Measurements from ENCODE around the gene CPA3. TPM values are rescaled to one million over a fixed set of nuclear protein-coding genes. Genes with fewer than 3 reads are reported as not detected.

CPA3 gene
- total and polyA plus RNA-seq, 2 of the 13 experiments (the other 11 are each of a cell fraction or from before 2014, with no cell fraction given) = not detected

DNA sequence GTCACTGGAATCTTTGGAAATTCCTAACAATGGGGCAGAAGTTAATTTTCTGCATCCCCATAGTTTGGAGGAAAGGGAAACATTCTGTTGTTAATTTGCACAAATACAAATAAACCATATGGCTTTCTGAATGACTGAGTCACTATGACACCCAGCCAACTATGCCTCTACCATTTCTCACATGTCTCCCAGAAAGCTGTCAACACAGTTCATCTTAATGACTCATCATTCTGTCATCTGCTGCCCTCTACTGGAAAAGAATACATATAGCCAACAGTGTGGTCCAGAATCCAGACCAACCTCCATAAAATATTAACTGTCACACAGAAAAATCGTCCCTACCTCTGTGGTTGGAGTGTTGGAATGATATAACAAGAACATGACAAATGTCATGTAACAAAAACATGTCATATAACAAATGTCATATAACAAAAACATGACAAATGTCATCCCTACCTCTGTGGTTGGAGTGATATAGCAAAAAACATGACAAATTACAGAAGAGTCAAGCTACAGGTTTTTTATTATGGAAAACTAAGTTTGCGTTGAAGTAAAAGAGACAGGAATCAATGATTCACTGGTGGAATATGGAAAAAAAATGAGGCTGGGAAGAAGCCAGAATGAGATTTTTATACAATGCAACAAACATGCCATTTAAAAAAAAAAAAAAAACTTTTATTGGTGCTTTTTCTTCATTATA lies 78.6 kb downstream of the CPA3 start (continued):
- peak; percentile 67 for TF ChIP-seq SMC3 (IDR thresholded peaks at IDR 0.05; ENCODE audit: low read length)
- no peak for TF ChIP-seq HNRNPH1 (optimal IDR thresholded peaks at IDR 0.05; ENCODE audit: low read depth, low read length)
- TF ChIP-seq PLSCR1 (CRISPR knock-in tag; IDR thresholded peaks at IDR 0.05; ENCODE audit: borderline replicate concordance) = no peak
- TF ChIP-seq, protein P1, sequence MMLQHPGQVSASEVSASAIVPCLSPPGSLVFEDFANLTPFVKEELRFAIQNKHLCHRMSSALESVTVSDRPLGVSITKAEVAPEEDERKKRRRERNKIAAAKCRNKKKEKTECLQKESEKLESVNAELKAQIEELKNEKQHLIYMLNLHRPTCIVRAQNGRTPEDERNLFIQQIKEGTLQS (CRISPR knock-in tag; IDR thresholded peaks at IDR 0.05) = peak; percentile 69
- TF ChIP-seq, protein P2, sequence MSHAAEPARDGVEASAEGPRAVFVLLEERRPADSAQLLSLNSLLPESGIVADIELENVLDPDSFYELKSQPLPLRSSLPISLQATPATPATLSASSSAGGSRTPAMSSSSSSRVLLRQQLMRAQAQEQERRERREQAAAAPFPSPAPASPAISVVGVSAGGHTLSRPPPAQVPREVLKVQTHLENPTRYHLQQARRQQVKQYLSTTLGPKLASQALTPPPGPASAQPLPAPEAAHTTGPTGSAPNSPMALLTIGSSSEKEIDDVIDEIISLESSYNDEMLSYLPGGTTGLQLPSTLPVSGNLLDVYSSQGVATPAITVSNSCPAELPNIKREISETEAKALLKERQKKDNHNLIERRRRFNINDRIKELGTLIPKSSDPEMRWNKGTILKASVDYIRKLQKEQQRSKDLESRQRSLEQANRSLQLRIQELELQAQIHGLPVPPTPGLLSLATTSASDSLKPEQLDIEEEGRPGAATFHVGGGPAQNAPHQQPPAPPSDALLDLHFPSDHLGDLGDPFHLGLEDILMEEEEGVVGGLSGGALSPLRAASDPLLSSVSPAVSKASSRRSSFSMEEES (CRISPR knock-in tag; IDR thresholded peaks at IDR 0.05) = no peak
- TF ChIP-seq, protein P3, sequence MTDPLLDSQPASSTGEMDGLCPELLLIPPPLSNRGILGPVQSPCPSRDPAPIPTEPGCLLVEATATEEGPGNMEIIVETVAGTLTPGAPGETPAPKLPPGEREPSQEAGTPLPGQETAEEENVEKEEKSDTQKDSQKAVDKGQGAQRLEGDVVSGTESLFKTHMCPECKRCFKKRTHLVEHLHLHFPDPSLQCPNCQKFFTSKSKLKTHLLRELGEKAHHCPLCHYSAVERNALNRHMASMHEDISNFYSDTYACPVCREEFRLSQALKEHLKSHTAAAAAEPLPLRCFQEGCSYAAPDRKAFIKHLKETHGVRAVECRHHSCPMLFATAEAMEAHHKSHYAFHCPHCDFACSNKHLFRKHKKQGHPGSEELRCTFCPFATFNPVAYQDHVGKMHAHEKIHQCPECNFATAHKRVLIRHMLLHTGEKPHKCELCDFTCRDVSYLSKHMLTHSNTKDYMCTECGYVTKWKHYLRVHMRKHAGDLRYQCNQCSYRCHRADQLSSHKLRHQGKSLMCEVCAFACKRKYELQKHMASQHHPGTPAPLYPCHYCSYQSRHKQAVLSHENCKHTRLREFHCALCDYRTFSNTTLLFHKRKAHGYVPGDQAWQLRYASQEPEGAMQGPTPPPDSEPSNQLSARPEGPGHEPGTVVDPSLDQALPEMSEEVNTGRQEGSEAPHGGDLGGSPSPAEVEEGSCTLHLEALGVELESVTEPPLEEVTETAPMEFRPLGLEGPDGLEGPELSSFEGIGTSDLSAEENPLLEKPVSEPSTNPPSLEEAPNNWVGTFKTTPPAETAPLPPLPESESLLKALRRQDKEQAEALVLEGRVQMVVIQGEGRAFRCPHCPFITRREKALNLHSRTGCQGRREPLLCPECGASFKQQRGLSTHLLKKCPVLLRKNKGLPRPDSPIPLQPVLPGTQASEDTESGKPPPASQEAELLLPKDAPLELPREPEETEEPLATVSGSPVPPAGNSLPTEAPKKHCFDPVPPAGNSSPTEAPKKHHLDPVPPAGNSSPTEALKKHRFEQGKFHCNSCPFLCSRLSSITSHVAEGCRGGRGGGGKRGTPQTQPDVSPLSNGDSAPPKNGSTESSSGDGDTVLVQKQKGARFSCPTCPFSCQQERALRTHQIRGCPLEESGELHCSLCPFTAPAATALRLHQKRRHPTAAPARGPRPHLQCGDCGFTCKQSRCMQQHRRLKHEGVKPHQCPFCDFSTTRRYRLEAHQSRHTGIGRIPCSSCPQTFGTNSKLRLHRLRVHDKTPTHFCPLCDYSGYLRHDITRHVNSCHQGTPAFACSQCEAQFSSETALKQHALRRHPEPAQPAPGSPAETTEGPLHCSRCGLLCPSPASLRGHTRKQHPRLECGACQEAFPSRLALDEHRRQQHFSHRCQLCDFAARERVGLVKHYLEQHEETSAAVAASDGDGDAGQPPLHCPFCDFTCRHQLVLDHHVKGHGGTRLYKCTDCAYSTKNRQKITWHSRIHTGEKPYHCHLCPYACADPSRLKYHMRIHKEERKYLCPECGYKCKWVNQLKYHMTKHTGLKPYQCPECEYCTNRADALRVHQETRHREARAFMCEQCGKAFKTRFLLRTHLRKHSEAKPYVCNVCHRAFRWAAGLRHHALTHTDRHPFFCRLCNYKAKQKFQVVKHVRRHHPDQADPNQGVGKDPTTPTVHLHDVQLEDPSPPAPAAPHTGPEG (CRISPR knock-in tag; IDR thresholded peaks at IDR 0.05) = no peak
- no peak for TF ChIP-seq KAT7 (CRISPR knock-in tag; IDR thresholded peaks at IDR 0.05; ENCODE audit: borderline replicate concordance)
- TF ChIP-seq KLF9 (CRISPR knock-in tag; IDR thresholded peaks at IDR 0.05; ENCODE audit: low read depth) = no peak
- no peak for TF ChIP-seq ZNF572 (CRISPR knock-in tag; IDR thresholded peaks at IDR 0.05)
- TF ChIP-seq IRF2 (CRISPR knock-in tag; IDR thresholded peaks at IDR 0.05) = 0 out of 2 replicates have a peak, but pooled peaks have one; percentile 37
- no peak for TF ChIP-seq SIN3B (IDR thresholded peaks at IDR 0.05; ENCODE audit: low read length)
- TF ChIP-seq ZFP36L1 (CRISPR knock-in tag; IDR thresholded peaks at IDR 0.05) = no peak
- TF ChIP-seq, protein P4, sequence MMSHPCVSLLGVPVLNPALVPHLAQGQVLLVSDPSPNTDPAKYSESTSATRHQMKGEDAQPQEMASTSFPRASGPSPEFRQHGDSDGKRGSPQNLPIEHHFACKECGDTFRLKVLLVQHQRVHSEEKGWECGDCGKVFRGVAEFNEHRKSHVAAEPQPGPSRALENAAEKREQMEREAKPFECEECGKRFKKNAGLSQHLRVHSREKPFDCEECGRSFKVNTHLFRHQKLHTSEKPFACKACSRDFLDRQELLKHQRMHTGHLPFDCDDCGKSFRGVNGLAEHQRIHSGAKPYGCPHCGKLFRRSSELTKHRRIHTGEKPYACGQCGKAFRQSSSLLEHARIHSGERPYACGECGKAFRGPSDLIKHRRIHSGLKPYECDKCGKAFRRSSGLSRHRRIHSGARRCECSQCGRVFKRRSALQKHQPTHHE (CRISPR knock-in tag; IDR thresholded peaks at IDR 0.05; ENCODE audit: borderline replicate concordance) = no peak
- TF ChIP-seq, protein P5, sequence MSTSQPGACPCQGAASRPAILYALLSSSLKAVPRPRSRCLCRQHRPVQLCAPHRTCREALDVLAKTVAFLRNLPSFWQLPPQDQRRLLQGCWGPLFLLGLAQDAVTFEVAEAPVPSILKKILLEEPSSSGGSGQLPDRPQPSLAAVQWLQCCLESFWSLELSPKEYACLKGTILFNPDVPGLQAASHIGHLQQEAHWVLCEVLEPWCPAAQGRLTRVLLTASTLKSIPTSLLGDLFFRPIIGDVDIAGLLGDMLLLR (CRISPR knock-in tag; IDR thresholded peaks at IDR 0.05) = no peak
- no peak for TF ChIP-seq MTA1 (CRISPR knock-in tag; IDR thresholded peaks at IDR 0.05; ENCODE audit: borderline replicate concordance)
- TF ChIP-seq, protein P6, sequence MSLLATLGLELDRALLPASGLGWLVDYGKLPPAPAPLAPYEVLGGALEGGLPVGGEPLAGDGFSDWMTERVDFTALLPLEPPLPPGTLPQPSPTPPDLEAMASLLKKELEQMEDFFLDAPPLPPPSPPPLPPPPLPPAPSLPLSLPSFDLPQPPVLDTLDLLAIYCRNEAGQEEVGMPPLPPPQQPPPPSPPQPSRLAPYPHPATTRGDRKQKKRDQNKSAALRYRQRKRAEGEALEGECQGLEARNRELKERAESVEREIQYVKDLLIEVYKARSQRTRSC (CRISPR knock-in tag; IDR thresholded peaks at IDR 0.05; ENCODE audit: low read depth) = no peak
- no peak for TF ChIP-seq ZNF414 (CRISPR knock-in tag; IDR thresholded peaks at IDR 0.05)

All from HepG2 (cell line).